ENCODE results near the gene LUZP2. TPM values are rescaled to one million over a fixed set of nuclear protein-coding genes. Genes with fewer than 3 reads are reported as not detected.

LUZP2 gene
- polyA plus RNA-seq, 1 donor (not counting 4 experiments of a cell fraction or from before 2014, with no cell fraction given): 0.08 TPM

DNA sequence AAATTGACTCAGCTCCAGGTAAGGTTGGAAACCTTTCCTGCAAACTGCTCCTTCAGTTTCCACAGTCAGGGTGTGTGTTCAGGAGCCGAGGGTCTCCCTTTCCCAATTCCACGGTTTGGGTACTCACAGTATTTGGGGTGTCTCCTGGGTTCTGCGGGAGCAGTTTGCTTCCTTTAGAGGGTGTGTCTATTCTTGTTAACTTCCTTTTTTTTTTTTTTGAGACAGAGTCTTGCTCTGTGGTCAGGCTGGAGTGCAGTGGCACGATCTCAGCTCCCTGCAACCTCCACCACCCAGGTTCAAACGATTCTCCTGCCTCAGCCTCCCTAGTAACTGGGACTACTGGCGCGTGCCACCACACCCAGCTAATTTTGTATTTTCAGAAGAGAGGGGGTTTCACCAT is 251.4 kb downstream of the LUZP2 start:
- Histone ChIP-seq H3K4me2 (ENCODE audit: control insufficient read depth, extremely low read depth, insufficient read depth, low read depth, low read length) (no peak overlapping the region), H3K4me3 (ENCODE audit: control insufficient read depth in 2 of 3, extremely low read depth in 1 of 3, insufficient read depth in 2 of 3, low read depth in 1 of 3, low read length in 3 of 3) (no peak overlapping the region), H3K4me1 (ENCODE audit: control insufficient read depth, extremely low read depth, insufficient read depth, low read length) (no peaks in the 10 kb centered on the region), H3K27ac (ENCODE audit: control insufficient read depth, insufficient read depth, low read length) (no peak overlapping the region), H4K20me1 (ENCODE audit: control insufficient read depth, extremely low read depth, insufficient read depth, low read length) (no peaks in the 10 kb centered on the region), H3K9me3 (ENCODE audit: control insufficient read depth, low read depth, low read length) (no peaks in the 10 kb centered on the region), H3K79me2 (ENCODE audit: control insufficient read depth, insufficient read depth, low read length) (no peaks in the 10 kb centered on the region), H3K27me3 (ENCODE audit: control insufficient read depth, extremely low read depth, insufficient read depth, low read length) (no peaks in the 10 kb centered on the region), H2AFZ (ENCODE audit: control insufficient read depth, low read length) (no peak overlapping the region), H3K36me3 (ENCODE audit: control insufficient read depth in 2 of 2, extremely low read depth in 1 of 2, insufficient read depth in 2 of 2, low read length in 2 of 2) (no peaks in the 10 kb centered on the region), H3K9me1 (ENCODE audit: control insufficient read depth, extremely low read depth, insufficient read depth, low read length) (no peaks in the 10 kb centered on the region), H3K9ac (ENCODE audit: control insufficient read depth, extremely low read depth, insufficient read depth, low read length) (no peak overlapping the region)
- no peak for DNase-seq (ENCODE audit: low read depth, low spot score)
- FAIRE-seq: no peak
- dilution Hi-C loops (cut with MboI; ENCODE audit: extremely low pct_ligation_motif_present, low sequenced_read_pairs): no loop called here
- no peak for TF ChIP-seq EZH2 (IDR thresholded peaks at IDR 0.05; ENCODE audit: low read length)
- TF ChIP-seq, protein P1, sequence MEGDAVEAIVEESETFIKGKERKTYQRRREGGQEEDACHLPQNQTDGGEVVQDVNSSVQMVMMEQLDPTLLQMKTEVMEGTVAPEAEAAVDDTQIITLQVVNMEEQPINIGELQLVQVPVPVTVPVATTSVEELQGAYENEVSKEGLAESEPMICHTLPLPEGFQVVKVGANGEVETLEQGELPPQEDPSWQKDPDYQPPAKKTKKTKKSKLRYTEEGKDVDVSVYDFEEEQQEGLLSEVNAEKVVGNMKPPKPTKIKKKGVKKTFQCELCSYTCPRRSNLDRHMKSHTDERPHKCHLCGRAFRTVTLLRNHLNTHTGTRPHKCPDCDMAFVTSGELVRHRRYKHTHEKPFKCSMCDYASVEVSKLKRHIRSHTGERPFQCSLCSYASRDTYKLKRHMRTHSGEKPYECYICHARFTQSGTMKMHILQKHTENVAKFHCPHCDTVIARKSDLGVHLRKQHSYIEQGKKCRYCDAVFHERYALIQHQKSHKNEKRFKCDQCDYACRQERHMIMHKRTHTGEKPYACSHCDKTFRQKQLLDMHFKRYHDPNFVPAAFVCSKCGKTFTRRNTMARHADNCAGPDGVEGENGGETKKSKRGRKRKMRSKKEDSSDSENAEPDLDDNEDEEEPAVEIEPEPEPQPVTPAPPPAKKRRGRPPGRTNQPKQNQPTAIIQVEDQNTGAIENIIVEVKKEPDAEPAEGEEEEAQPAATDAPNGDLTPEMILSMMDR (optimal IDR thresholded peaks at IDR 0.05 in 1 of 3, IDR thresholded peaks at IDR 0.05 in 1 of 3, conservative IDR thresholded peaks at IDR 0.05 in 1 of 3; ENCODE audit: extremely low read depth in 1 of 3, insufficient read depth in 2 of 3, low read length in 3 of 3): no peak

GRCh38 chr11:24754406-24754805 is 257.6 kb downstream of the LUZP2 start:
- H3K4me2 ChIP-seq (ENCODE audit: control insufficient read depth, extremely low read depth, insufficient read depth, low read depth, low read length): no peak overlapping the region
- no peaks in the 10 kb centered on the region for H4K20me1 ChIP-seq (ENCODE audit: control insufficient read depth, extremely low read depth, insufficient read depth, low read length)
- H3K4me1 ChIP-seq (ENCODE audit: control insufficient read depth, extremely low read depth, insufficient read depth, low read length): no peaks in the 10 kb centered on the region
- no peaks in the 10 kb centered on the region for H3K9me3 ChIP-seq (ENCODE audit: control insufficient read depth, low read depth, low read length)
- DNase-seq (ENCODE audit: low read depth, low spot score): no peak
- H3K36me3 ChIP-seq (ENCODE audit: control insufficient read depth in 2 of 2, extremely low read depth in 1 of 2, insufficient read depth in 2 of 2, low read length in 2 of 2): no peaks in the 10 kb centered on the region
- H3K9me1 ChIP-seq (ENCODE audit: control insufficient read depth, extremely low read depth, insufficient read depth, low read length): no peaks in the 10 kb centered on the region
- H3K79me2 ChIP-seq (ENCODE audit: control insufficient read depth, insufficient read depth, low read length): no peaks in the 10 kb centered on the region
- no peaks in the 10 kb centered on the region for H3K27me3 ChIP-seq (ENCODE audit: control insufficient read depth, extremely low read depth, insufficient read depth, low read length)
- H3K27ac ChIP-seq (ENCODE audit: control insufficient read depth, insufficient read depth, low read length): no peak overlapping the region
- no peak overlapping the region for H3K9ac ChIP-seq (ENCODE audit: control insufficient read depth, extremely low read depth, insufficient read depth, low read length)
- no peak overlapping the region for H3K4me3 ChIP-seq (ENCODE audit: control insufficient read depth in 2 of 3, extremely low read depth in 1 of 3, insufficient read depth in 2 of 3, low read depth in 1 of 3, low read length in 3 of 3)
- TF ChIP-seq EZH2 (IDR thresholded peaks at IDR 0.05; ENCODE audit: low read length): no peak
- TF ChIP-seq, protein P1 (optimal IDR thresholded peaks at IDR 0.05 in 1 of 3, IDR thresholded peaks at IDR 0.05 in 1 of 3, conservative IDR thresholded peaks at IDR 0.05 in 1 of 3; ENCODE audit: extremely low read depth in 1 of 3, insufficient read depth in 2 of 3, low read length in 3 of 3): no peak
- no peak overlapping the region for H2AFZ ChIP-seq (ENCODE audit: control insufficient read depth, low read length)
- dilution Hi-C loops (cut with MboI; ENCODE audit: extremely low pct_ligation_motif_present, low sequenced_read_pairs): no loop called here
- no peak for FAIRE-seq
